ENCODE measurements around the gene FCRL4.

Gene FCRL4

GRCh38 chr1:157597959-157598667, at the start of gene FCRL4:
Gene FCRL4, minus strand, starts transcription at chr1:157598085. Its CDS starts 141 bp downstream, at chr1:157597944.
- no peak for DNase-seq

- no peak for DNase-seq
Observed at GRCh38 chr1:157646144-157646543, 48.3 kb upstream of the FCRL4 start.

DNA sequence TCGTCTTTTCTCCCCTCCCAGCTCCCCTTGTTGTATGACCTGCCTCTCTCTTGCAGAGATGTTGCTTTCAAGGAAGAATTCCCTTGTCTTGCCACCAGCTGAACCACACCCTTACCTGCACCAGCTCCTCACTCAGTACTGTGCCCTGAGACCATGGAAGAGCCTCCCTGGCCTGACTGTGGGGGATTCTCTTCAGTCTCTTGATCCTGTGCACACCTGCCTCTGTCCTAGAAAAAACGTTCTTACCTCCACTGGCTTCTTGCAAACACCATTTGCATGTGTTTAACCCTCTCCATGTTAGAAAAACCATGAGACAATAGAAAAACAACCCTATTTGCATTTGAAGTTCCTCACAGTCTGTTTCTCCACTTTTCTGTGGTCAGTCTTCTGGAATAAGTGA, 43.3 kb upstream of the FCRL4 start:
- no peak for DNase-seq

DNA sequence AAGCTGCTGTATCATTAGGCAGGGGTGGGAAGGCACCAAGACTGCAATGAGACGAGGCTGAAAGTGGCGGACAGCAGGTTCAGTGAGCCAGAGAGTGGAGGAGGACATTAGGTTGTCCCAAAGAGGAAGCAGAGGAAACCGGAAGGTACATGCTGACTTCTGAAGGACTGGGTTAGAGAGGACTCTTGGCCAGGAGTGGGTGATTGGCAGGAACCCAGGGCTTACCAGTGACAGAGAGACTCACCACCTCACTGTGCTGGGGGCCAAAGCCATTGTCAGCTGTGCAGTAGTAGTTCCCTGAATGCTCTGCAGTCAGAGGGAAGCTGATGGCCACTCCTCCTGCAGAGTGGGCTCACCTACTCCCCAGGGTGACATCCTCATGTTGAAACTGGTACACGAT, 41.9 kb upstream of the FCRL4 start:
- DNase-seq: no peak

DNA sequence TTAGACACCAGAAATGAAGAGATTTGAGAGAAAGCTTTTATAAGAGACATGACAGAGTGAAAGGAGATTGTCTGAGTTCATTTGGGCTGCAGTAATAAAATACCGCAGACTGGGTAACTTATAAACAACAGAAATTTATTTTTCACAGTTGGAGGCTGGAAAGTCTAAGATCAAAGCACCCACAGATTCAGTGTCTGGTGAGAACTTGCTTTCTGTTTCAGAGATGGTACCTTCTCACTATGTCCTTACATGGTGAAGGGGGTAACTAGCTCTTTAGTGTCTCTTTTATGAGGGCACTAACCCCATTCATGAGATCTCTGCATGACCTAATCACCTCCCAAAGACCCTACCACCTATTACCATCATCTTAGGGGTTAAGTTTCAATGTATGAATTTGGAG, 30.9 kb upstream of the FCRL4 start:
- DNase-seq: no peak

GRCh38 chr1:157626099-157626498, 28.2 kb upstream of the FCRL4 start:
- peak; percentile 46 for DNase-seq

GRCh38 chr1:157624471-157624870, 26.6 kb upstream of the FCRL4 start:
- no peak for DNase-seq

GRCh38 chr1:157622471-157622870, 24.6 kb upstream of the FCRL4 start:
- no peak for DNase-seq

GRCh38 chr1:157618190-157618589, 20.3 kb upstream of the FCRL4 start:
- no peak for DNase-seq

DNA sequence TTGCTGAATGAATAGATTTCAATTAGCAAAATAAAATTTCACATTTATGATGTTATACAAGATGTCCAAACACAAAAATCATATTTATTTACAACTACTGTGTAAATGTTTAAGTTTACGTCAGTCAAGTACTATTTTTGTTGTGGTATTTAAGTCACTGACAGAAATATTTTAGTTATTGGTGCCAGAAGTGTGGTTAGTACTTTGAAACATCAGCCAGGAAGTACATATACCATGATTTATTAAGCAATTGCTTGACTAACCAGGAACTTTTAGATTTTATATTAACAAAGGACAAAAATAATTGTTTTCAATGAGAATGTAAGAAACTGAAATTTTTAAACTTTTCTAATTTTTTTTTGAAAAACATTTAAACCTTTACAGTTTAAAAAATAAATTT, 2.4 kb upstream of the FCRL4 start:
- DNase-seq: no peak

- no peak for DNase-seq
Observed at GRCh38 chr1:157596384-157596783, 1.5 kb downstream of the FCRL4 start.

DNA sequence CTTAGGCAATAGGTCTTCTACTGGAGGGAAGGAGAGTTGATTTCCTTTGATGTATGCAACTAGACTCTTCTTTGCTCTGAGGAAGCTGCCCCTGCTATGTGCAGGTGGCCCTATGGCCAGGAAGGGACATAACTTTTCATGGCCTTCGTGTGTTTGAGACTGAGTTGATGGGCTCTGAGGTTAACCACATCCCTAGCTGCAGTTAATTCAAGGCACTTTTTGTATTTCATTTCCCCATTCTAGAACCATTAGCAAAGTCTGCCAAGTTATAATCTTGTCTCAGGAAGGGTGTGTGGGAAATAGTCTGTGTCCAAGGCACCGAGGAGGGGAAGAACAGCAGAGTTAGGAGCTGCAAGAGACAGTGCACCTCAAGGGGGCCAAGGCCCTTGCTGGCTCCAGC, 2.5 kb downstream of the FCRL4 start:
- DNase-seq: no peak

DNA sequence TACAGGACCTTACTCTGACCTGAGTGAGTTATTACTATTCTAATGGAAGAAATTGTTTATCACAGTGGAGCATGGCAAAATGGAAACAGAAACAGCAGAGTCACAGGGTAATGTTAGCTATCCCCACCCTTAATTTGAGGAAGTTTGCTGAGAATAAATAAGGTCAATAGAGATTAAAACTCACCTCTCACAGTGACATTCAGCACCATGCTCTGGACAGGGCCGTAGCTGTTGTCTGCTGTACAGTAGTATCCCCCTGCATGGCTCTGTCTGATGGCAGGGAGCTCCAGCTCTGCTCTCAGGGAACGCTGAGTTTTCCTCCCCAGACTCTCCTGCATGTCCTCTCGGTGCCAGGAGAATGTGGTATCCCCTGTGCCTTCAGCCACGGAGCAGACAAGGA, 11.9 kb downstream of the FCRL4 start:
- no peak for DNase-seq

DNA sequence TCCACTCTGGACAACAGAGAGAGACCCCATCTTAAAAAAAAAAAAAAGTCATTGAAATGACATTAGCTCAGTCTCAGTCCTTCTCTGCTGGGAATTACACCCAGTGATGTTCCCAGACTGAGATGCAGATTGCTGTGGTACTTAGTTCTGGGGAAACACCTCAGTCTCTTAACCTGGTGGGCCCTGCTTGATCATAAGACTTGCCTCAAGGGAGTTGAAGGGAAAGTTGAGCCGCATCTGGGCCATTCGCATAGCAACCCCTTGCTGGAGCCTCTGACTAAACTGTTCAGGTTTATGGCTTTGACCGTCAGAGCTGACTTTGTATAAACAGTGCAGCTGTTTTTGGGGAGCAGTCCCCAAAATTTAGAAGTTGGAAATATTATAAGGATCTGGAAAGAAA, 13.4 kb downstream of the FCRL4 start:
- no peak for DNase-seq

GRCh38 chr1:157580828-157581210, 17.1 kb downstream of the FCRL4 start:
- DNase-seq: no peak

DNA sequence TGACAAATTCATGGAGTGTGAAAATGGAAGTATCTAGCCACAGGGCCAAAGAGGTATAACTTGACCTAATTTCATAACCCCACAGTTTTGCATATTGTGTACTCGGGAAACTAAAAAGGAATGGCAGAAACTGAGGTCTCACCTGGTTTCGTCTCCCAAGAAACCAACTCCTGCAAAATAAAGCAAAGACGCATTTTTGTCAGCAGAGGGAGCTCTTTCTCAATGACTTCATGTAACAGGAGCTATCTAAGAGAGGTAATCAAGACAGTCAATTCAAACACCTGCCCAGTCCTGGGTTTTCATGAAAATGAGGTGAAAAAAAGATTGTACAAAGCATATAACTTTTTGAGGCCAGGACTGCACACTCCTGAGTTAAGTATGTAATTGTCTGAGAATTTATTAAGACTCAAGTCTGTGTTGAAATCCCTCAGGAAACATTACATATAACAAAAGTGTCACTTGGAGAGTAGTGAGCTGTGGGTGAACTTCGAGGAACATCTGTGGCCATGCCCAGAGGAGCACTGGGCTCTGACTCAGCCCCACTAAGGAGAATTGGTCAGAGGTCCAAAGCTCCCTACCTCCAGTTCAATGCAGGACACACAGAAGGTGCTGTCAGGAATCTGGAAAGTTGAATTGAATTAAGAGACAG, 17.6 kb downstream of the FCRL4 start:
- DNase-seq: no peak

DNA sequence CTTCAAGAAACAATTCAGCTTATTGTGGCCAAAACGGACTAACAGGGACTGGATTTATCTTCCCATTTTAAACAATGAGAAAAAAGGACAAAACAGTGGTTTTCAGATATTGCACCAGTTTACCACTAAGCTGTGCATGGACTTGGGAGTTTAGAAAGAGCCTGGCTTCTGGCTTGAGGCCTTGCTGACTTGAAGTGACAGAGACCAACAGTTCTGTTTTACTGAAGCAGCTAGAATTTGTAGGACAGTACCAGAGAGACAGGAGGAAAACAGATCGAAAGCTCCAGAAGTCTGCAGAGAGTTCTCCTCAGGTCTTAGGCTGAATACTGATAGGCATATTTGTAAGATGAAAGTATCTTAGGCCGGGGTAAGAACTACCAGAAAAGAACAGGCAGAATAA, 20.5 kb downstream of the FCRL4 start:
- DNase-seq: no peak

DNA sequence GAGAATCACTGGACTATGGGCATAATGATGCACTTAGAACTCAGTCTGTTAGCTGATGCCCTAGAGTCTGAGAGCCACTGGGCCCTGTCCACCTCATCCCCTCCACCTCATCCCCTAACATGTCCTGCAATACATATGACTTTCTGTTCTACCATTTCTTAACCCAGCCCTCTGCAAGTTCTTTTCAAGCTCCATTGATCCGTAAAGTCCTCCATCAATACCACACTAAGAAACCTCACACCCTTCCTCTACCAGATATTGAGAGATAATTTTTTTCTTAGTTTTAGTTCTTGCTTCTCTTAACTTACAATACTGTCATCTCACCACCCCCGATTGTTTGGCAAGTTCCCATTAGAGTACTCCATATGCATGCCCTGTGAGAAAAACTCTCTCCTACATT, 22.1 kb downstream of the FCRL4 start:
- no peak for DNase-seq

DNA sequence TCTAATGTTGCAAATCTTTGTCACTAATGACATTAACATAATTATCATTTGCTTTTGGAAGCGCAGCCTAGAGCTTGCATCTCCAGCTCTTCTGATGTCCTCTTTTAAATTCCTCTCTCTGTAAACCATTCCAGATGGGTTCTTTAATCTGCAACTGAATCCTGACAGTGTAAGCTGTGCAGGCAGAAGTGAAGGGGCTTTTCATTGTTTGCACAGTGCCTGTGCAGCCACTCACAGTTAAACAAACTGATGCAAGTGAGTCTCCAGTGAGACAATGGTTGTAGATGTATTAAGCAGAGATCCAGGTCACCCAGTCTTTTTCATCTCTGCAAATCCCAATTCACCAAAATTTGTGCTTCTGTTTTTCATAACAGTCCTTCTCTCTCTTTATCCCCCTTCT, 23.0 kb downstream of the FCRL4 start:
- no peak for DNase-seq

DNA sequence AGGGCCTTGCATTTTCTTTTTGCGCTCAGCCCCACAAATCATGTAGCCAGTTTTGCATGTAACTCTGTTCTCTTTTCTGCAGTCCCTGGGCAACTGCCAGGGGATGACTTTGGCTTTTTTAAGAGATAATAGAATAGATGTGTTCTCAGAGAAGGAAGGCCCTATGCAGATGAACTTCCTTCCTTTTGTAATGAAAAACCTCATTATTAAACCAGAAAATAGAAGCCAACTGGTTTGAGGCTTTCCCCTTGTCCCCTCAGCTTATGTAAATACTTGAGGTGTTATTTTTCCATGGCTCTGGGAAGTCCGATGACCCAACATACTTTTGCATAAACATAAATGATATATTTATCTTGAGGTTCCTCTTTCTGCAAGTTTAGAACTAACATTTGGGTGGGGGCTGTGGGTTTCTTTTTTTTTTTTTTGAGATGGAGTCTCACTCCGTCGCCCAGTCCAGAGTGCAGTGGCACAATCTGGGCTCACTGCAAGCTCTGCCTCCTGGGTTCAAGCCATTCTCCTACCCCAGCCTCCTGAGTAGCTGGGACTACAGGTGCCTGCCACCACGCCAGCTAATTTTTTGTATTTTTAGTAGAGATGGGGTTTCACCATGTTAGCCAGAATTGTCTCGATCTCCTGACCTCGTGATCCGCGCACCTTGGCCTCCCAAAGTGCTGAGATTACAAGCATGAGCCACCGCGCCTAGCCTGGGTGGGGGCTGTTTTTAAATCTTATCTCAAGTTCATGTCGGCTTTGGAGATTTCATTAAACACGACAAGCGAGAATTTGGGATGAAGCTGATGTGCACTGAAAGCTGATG, 31.2 kb downstream of the FCRL4 start:
- DNase-seq: no peak

DNA sequence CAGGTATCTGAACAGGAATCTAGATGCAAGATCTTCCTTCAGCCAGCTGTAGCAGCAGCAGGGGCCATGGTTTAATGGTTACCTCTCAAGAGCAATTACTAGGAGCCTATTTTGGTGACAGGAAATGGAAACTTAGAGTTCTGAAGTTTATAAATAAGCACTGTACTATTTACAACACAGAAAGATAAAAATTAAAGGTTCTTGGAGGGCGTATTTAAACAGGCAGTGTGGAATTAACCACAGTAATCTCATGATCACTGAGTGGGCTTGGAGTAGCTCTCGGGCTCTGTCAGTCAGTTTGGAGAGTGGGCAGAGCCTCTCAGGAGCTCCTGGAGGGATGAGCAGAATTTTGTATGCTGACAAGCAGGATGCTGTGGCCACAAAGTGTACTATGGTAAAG, 35.4 kb downstream of the FCRL4 start:
- DNase-seq: no peak

DNA sequence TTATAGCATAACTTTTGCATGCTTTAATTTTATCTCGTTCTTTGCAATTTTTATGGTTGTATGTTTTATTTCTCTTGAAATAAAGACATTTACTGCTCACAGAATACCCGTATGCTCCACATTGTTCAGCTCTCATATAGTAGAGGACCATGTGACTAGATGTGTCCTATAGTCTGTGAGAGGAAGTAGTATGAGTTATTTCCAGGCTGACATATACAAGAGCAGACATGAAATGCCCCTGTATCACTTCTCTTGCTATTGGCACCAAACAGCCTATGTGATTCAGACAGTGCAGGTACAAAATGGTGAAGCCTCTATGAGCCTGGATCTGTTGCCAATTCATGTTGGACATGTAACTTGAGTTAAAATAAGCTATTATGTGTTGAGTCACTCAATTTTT, 39.8 kb downstream of the FCRL4 start:
- DNase-seq: no peak

- no peak for DNase-seq
Observed at GRCh38 chr1:157551694-157552693, 45.9 kb downstream of the FCRL4 start, which contains the start of gene FCRL5. Gene FCRL5, minus strand, starts transcription at chr1:157552515. Its CDS starts 153 bp downstream, at chr1:157552362.
